Colonic mucosa (tissue), 4 donors: ENCODE results near the gene TOM1L1. TPM values are rescaled to one million over a fixed set of nuclear protein-coding genes. Genes with fewer than 3 reads are reported as not detected.
"Not testable (repeated sequence)": the region's sequence is repeated elsewhere in the genome, so short reads cannot be mapped to it uniquely, and the experiment has no call there.

Experiments
- DNase-seq: peaks from one replicate; pipeline ENCODE4 v3.0.0-alpha.2; 2020
- H3K27ac ChIP-seq: fragments of 200-600 bp; one replicate; pipeline ENCODE4 v1.8.0; 2021
- H3K27me3 ChIP-seq: fragments of 200-600 bp; one replicate; pipeline ENCODE4 v1.8.0; 2021
- H3K36me3 ChIP-seq: fragments of 200-600 bp; one replicate; pipeline ENCODE4 v1.8.0; 2021
- H3K4me1 ChIP-seq: fragments of 200-600 bp; one replicate; pipeline ENCODE4 v1.8.0; 2021; ENCODE audit warnings: mild to moderate bottlenecking
- H3K4me3 ChIP-seq: fragments of 200-600 bp; one replicate; pipeline ENCODE4 v1.8.0; 2021
- H3K9ac ChIP-seq, 2 donors: one replicate each; pipeline ENCODE4 v1.7.0; 2013; ENCODE audit warnings: control low read depth in 2 of 2, low read depth in 2 of 2, low read length in 2 of 2
- H3K9me3 ChIP-seq: fragments of 200-600 bp; one replicate; pipeline ENCODE4 v1.8.0; 2021
- intact Hi-C: fragments of 100-400 bp; cut with DNase I; formaldehyde crosslinking; loops from one replicate; pipeline ENCODE4 v1.14.1; 2022
- total RNA-seq, 2 donors: library from RNA; stranded (reverse); fragmentation: NEBNext Ultra II Directional in 1 of 2; extraction: Animal tissue kit (Norgen Biotek cat#: 25700) in 1 of 2; gene quantifications; one replicate each; pipeline ENCODE4 v1.2.1, GENCODE V29; 2021
- TF ChIP-seq, protein P1 (sequence below): fragments of 200-600 bp; IDR thresholded peaks from one replicate; pipeline ENCODE4 v1.8.0; 2022; ENCODE audit warnings: antibody characterized with exemption, mild to moderate bottlenecking
- donor health status: healthy.
- donor health status: DM: no; HTN: no; CAD: no.
- donor health status: DM: no; HTN: no; CAD: no.

Gene TOM1L1
- total RNA-seq, 2 donors from 2014 or later = 56.7 to 67.3 TPM

DNA sequence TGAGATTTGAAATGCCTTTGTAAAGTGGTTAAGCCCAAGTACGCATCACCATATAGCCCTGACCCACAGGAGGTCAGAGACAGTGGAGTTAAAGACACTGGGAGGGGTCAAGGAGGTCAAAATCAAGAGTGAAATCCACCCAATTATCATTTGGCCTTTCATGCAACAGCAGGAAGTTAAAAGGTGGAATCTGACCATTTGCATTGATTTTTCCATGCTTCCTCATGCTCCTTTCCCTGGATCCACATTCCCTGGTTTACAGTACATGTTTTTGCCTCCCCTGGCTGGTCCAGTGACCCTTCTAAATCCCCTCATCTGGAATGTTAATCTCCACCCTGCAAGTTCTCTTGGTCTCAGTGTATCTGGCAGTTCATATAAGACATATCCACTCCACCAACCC lies 36.6 kb upstream of the TOM1L1 start:
- Histone ChIP-seq H3K9ac (no peak overlapping the region), H3K4me3 (no peak overlapping the region), H3K36me3 (no peaks in the 10 kb centered on the region), H3K27me3 (no peaks in the 10 kb centered on the region), H3K27ac (no peak overlapping the region), H3K4me1 (no peaks in the 10 kb centered on the region), H3K9me3 (no peaks in the 10 kb centered on the region)
- no peak for DNase-seq
- TF ChIP-seq, protein P1, sequence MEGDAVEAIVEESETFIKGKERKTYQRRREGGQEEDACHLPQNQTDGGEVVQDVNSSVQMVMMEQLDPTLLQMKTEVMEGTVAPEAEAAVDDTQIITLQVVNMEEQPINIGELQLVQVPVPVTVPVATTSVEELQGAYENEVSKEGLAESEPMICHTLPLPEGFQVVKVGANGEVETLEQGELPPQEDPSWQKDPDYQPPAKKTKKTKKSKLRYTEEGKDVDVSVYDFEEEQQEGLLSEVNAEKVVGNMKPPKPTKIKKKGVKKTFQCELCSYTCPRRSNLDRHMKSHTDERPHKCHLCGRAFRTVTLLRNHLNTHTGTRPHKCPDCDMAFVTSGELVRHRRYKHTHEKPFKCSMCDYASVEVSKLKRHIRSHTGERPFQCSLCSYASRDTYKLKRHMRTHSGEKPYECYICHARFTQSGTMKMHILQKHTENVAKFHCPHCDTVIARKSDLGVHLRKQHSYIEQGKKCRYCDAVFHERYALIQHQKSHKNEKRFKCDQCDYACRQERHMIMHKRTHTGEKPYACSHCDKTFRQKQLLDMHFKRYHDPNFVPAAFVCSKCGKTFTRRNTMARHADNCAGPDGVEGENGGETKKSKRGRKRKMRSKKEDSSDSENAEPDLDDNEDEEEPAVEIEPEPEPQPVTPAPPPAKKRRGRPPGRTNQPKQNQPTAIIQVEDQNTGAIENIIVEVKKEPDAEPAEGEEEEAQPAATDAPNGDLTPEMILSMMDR = no peak
- intact Hi-C loops = no loop called here

DNA sequence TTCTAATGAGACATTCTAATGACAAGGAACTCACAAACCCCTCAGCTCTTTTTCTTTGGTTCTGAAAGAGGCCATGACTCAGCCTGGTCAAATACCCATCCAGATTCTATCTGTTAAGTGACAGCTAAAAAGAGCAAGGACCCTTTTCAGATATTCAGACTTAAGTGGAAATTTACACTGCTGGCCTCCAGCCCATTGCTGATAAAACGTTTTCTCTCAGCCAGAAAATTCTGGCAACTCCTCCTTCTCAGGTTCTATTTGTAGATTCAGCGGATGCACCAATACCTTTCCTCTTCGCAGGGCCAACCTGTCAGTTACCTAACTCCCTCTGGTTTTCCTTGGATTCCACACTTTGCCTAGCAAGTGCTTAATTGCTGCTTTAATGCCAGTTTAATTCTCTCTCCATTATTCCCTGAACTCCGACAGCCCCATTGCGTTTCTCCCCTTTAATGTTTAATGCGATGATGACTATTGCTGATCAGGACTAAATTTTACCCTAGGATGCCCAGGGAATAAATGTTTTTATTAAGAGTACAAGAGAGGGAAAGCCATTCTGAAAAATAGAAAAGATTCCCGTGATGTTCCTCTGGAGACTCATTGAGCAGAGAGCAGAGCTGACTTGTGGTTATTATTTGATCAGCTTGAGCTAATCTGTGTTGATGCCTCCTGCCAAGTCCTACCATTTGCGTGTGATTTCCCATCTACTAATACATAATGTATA lies 35.9 kb upstream of the TOM1L1 start:
- DNase-seq = no peak
- H3K9ac ChIP-seq = no peak overlapping the region
- intact Hi-C loops = no loop called here
- TF ChIP-seq, protein P1 = no peak
- no peaks in the 10 kb centered on the region for H3K27me3 ChIP-seq
- H3K36me3 ChIP-seq = no peaks in the 10 kb centered on the region
- H3K4me3 ChIP-seq = no peak overlapping the region
- H3K4me1 ChIP-seq = no peaks in the 10 kb centered on the region
- no peaks in the 10 kb centered on the region for H3K9me3 ChIP-seq
- no peak overlapping the region for H3K27ac ChIP-seq

DNA sequence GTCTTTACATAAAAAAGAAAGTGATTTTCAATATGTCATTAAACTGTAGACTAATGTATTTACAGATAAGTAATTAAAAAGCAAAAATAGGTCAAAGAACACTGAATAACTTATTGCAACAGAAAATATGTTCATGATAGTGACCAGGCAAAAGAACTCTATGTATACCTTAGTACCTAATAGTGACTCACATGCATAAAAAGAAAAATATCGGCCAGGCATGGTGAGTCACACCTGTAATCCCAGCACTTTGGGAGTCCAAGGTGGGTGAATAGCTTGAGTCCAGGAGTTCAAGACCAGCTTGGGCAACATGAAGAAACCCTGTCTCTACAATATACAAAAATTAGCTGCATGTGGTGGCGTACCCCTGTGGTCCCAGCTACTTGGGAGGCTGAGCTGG lies 33.0 kb upstream of the TOM1L1 start:
- TF ChIP-seq, protein P1 = no peak
- Histone ChIP-seq H3K27me3 (no peaks in the 10 kb centered on the region), H3K4me3 (no peak overlapping the region), H3K27ac (no peak overlapping the region), H3K9ac (no peak overlapping the region), H3K9me3 (no peaks in the 10 kb centered on the region), H3K4me1 (no peaks in the 10 kb centered on the region), H3K36me3 (no peaks in the 10 kb centered on the region)
- intact Hi-C loops = no loop called here
- no peak for DNase-seq

DNA sequence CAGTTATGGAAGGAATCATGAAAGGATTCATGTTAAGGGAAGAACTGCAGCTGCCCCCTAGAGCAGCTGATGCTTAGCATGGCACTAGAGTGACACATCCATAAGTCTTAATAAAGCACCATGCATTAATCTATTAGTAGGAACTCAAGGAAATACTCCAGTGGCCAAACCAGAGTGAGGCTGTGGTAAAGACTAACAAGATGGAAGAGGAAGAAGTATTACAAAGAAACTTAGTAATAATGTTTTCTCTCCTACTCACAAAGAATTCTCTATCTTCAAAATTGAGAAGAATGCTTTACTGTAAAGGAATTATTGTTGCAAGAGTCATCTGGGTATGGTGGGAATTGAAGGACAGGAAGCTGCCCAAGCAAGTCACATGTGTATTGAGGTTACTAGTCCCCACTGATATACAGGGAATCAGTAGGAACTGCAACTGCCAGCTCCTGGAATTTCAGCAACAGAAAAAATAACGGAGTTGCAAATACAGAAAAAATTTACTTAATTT lies 29.9 kb upstream of the TOM1L1 start:
- intact Hi-C loops = no loop called here
- TF ChIP-seq, protein P1 = no peak
- Histone ChIP-seq H3K36me3 (no peaks in the 10 kb centered on the region), H3K9ac (no peak overlapping the region), H3K27me3 (no peaks in the 10 kb centered on the region), H3K4me1 (no peaks in the 10 kb centered on the region), H3K4me3 (no peak overlapping the region), H3K9me3 (no peaks in the 10 kb centered on the region), H3K27ac (no peak overlapping the region)
- no peak for DNase-seq

DNA sequence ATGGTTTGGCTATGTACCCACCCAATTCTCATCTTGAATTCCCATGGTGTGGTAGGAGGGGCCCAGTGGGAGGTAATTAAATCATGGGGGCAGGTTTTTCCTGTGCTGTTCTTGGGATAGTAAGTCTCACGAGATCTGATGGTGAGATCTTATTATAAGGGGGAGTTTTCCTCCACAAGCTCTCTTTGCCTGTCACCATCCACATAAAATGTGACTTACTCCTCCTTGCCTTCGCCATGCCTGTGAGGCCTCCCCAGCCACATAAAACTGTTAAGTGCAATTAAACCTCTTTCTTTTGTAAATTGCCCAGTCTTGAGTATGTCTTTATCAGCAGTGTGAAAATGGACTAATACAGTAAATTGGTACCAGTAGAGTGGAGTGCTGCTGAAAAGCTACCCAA lies 24.7 kb upstream of the TOM1L1 start:
- intact Hi-C loops, H3K4me3 ChIP-seq, DNase-seq, H3K4me1 ChIP-seq, H3K27me3 ChIP-seq, H3K27ac ChIP-seq, H3K36me3 ChIP-seq, H3K9ac ChIP-seq, H3K9me3 ChIP-seq: not testable (repeated sequence)

DNA sequence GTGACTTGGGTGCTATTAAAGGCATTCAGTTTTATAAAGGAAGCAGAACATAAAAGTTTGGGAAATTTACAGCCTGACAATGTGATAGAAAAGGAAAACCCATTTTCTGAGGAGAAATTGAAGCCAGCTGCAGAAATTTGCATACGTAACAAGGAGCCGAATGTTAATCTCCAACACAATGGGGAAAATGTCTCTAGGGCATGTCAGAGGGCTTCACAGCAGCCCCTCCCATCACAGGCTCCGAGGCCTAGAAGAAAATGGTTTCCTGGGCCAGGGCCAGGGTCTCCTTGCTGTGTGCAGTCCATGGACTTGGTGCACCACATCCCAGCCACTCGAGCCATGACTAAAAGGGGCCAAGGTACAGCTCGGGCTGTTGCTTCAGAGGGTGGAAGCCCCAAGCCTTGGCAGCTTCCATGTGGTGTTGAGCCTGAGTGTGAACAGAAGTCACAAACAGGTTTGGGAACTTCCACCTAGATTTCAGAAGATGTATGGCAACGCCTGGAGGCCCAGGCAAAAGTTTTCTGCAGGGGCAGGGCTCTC lies 23.9 kb upstream of the TOM1L1 start:
- Histone ChIP-seq H3K4me1 (no peaks in the 10 kb centered on the region), H3K9me3 (no peaks in the 10 kb centered on the region)
- TF ChIP-seq, protein P1 = no peak

More for the DNA sequence above, 23.9 kb upstream of the TOM1L1 start:
- Histone ChIP-seq H3K9ac (no peak overlapping the region), H3K4me3 (no peak overlapping the region), H3K27ac (no peak overlapping the region), H3K27me3 (no peaks in the 10 kb centered on the region), H3K36me3 (no peaks in the 10 kb centered on the region)
- no peak for DNase-seq
- intact Hi-C loops = no loop called here
